GM12878 (cell line): ENCODE data around the gene PLA2G2E. TPM values are rescaled to one million over a fixed set of nuclear protein-coding genes. Genes with fewer than 3 reads are reported as not detected.

Experiments used
- ATAC-seq: fragments of 200-7000 bp; cut with Tn5 transposase; 3 replicates; pipeline ENCODE4 v1.9.1; 2020; ENCODE audit warnings: mild to moderate bottlenecking, moderate library complexity
- BruUV-seq: library from RNA; stranded (reverse); fragments of 400-500 nt; replicated peaks from 2 replicates; lab custom pipeline; 2021; lab: Mats Ljungman, UMichigan
- CTCF ChIA-PET: fragments of 300-600 bp; sonication (Branson Sonifier 250); formaldehyde crosslinking; extraction: SDS; loops from one replicate; lab custom pipeline; 2021; ENCODE audit warnings: inconsistent platforms; lab: Yijun Ruan, JAX
- POLR2A ChIA-PET: fragments of 350-600 bp; formaldehyde crosslinking; extraction: SDS; loops from one replicate; lab custom pipeline; 2021; ENCODE audit warnings: inconsistent platforms; lab: Charles Lee
- RAD21 ChIA-PET: fragments of 300-600 bp; sonication (Branson Sonifier 250); formaldehyde crosslinking; loops from one replicate; lab custom pipeline; 2023; ENCODE audit warnings: antibody characterized with exemption; ENCODE audit not compliant: unreplicated experiment; lab: Charles Lee
- SMC1A ChIA-PET: fragments of 300-600 bp; sonication (Branson Sonifier 250); formaldehyde crosslinking; loops from one replicate; lab custom pipeline; 2023; ENCODE audit not compliant: unreplicated experiment, uncharacterized antibody; lab: Charles Lee
- DNase-seq: peaks from one replicate; pipeline ENCODE4 v3.0.0-alpha.2; 2011; ENCODE audit warnings: low read depth, low spot score
- FAIRE-seq: peaks from 3 replicates; lab custom pipeline; 2011; peaks lifted over from hg19 to GRCh38; lab: Jason Lieb, UNC
- H2AFZ ChIP-seq: 2 replicates; pipeline ENCODE4 v1.6.0; 2011; ENCODE audit warnings: low read depth, low read length, control low read depth; ENCODE audit not compliant: control insufficient read depth
- H3K27ac ChIP-seq: 2 replicates; pipeline ENCODE4 v1.5.1; 2011; ENCODE audit warnings: control low read depth; ENCODE audit not compliant: control insufficient read depth, insufficient read depth
- H3K27me3 ChIP-seq, 2 experiments: replicated peaks in 1 of 2; 2 replicates each; pipeline versions ENCODE4 v1.6.0 to v1.6.1; 2011; ENCODE audit warnings: low read length in 1 of 2; ENCODE audit not compliant: control insufficient read depth in 2 of 2, insufficient read depth in 2 of 2
- H3K36me3 ChIP-seq, 2 experiments: 2 replicates each; pipeline ENCODE4 v1.5.1; 2011; ENCODE audit warnings: low read length in 1 of 2; ENCODE audit not compliant: control insufficient read depth in 2 of 2, insufficient read depth in 2 of 2
- H3K4me1 ChIP-seq: 2 replicates; pipeline ENCODE4 v1.6.1; 2011; ENCODE audit warnings: mild to moderate bottlenecking, low read length, moderate library complexity, mixed read lengths; ENCODE audit not compliant: control insufficient read depth, insufficient read depth
- H3K4me2 ChIP-seq: 2 replicates; pipeline ENCODE4 v1.6.0; 2011; ENCODE audit warnings: control low read depth; ENCODE audit not compliant: control insufficient read depth, insufficient read depth
- H3K4me3 ChIP-seq: fragments of 200-600 bp; sonication (generic); 2 replicates; pipeline ENCODE4 v1.5.1; 2016
- H3K79me2 ChIP-seq: 2 replicates; pipeline ENCODE4 v1.6.0; 2011; ENCODE audit warnings: low read length; ENCODE audit not compliant: control insufficient read depth, insufficient read depth
- H3K9ac ChIP-seq: 2 replicates; pipeline ENCODE4 v1.8.0; 2011; ENCODE audit warnings: low read length, control low read depth, mixed read lengths; ENCODE audit not compliant: control insufficient read depth, insufficient read depth
- H3K9me3 ChIP-seq: replicated peaks from 3 replicates; pipeline ENCODE4 v1.5.1; 2011; ENCODE audit warnings: mild to moderate bottlenecking, low read length; ENCODE audit not compliant: control insufficient read depth, insufficient read depth
- H4K20me1 ChIP-seq: 2 replicates; pipeline ENCODE4 v1.6.0; 2011; ENCODE audit not compliant: control insufficient read depth, insufficient read depth
- ASH2L ChIP-seq: fragments of 300-600, 200-600 bp; sonication (generic); IDR thresholded peaks from 2 replicates; pipeline ENCODE4 v1.6.1; 2017; ENCODE audit warnings: low read depth, mild to moderate bottlenecking, borderline replicate concordance
- CREB1 ChIP-seq: IDR thresholded peaks from 2 replicates; pipeline ENCODE4 v1.6.1; 2012; ENCODE audit warnings: low read depth, mild to moderate bottlenecking, inconsistent platforms
- RCOR1 ChIP-seq: conservative IDR thresholded peaks from 2 replicates; pipeline ENCODE4 v1.6.1; 2012; ENCODE audit warnings: low read depth, low read length, improper control_type of control experiment
- SIN3A ChIP-seq: IDR thresholded peaks from 2 replicates; pipeline ENCODE4 v1.6.1; 2012; ENCODE audit warnings: low read depth, low read length, improper control_type of control experiment
- SUZ12 ChIP-seq: fragments of 200-600 bp; sonication (generic); IDR thresholded peaks from one replicate; pipeline ENCODE4 v1.6.1; 2018; ENCODE audit warnings: antibody characterized with exemption, mild to moderate bottlenecking; ENCODE audit not compliant: unreplicated experiment
- WGBS: methylation state at CpG from one replicate; pipeline ENCODE4 v1.1.6; 2016; ENCODE audit warnings: low lambda C conversion rate; ENCODE audit not compliant: insufficient replicate concordance, insufficient coverage; ENCODE audit errors: missing lambda C conversion rate; 5-methylcytosine and 5-hydroxymethylcytosine counted together
- in situ Hi-C: fragments of 300-500 bp; cut with MboI; formaldehyde crosslinking; loops from 9 replicates; pipeline ENCODE4 v1.14.3; 2018; ENCODE audit warnings: mixed read lengths
- intact Hi-C: fragments of 100-400 bp; cut with micrococcal nuclease; formaldehyde crosslinking; loops from one replicate; pipeline ENCODE4 v1.14.2; 2022; ENCODE audit not compliant: unreplicated experiment
- polyA plus RNA-seq, 11 experiments: library from polyadenylated mRNA; depleted of rRNA in 4 of 11; unstranded in 6 of 11; stranded (reverse) in 5 of 11; fragments of >200 nt; fragmentation: Nextera tagmentation in 4 of 11; fragmentation: Illumina TruSeq in 1 of 11; extraction: Ambion mirVana in 4 of 11; extraction: Trizol in 1 of 11; gene quantifications; 1 replicate in 1 of 11; 2 replicates in 10 of 11; pipeline versions ENCODE4 v1.2.1 to v1.2.3, GENCODE V29; 2011 to 2016; ENCODE audit warnings: inconsistent platforms in 2 of 11, missing spikeins in 2 of 11, low read depth in 1 of 11
- total RNA-seq, 4 experiments: library from RNA; depleted of rRNA in 3 of 4; stranded (reverse); fragments of >200 nt in 3 of 4; fragmentation: Illumina TruSeq in 1 of 4; extraction: Trizol in 1 of 4; gene quantifications; 2 replicates each; pipeline versions ENCODE4 v1.2.1 to v1.2.3, GENCODE V29; 2013 to 2021
- TF ChIP-seq, protein P1 (sequence below): fragments of 450-650 bp; IDR thresholded peaks from 2 replicates; pipeline ENCODE4 v1.6.1; 2018; ENCODE audit warnings: mild to moderate bottlenecking, low read depth, moderate library complexity; ENCODE audit not compliant: partially characterized antibody
- TF ChIP-seq, protein P2 (sequence below): IDR thresholded peaks from 2 replicates; pipeline ENCODE4 v1.6.1; 2011; ENCODE audit warnings: borderline replicate concordance, low read depth, mild to moderate bottlenecking, moderate library complexity, mixed read lengths, low read length; ENCODE audit not compliant: insufficient read depth; ENCODE audit errors: extremely low read length

Gene PLA2G2E
- total and polyA plus RNA-seq, 10 of the 15 experiments (the other 5 are each of a cell fraction or from before 2014, with no cell fraction given) = not detected

- BruUV-seq = no TSS peak
- Histone ChIP-seq H4K20me1 (no peaks in the 10 kb centered on the region), H3K27me3 (no peaks in the 10 kb centered on the region; a peak in 2 of 4 replicates), H3K9me3 (no peaks in the 10 kb centered on the region), H3K36me3 (no peaks in the 10 kb centered on the region), H3K9ac (no peak overlapping the region), H3K4me3 (no peak overlapping the region), H3K4me2 (no peak overlapping the region), H3K27ac (no peak overlapping the region), H3K4me1 (no peaks in the 10 kb centered on the region), H2AFZ (no peak overlapping the region), H3K79me2 (no peaks in the 10 kb centered on the region)
- ChIA-PET RAD21 (no interaction called here), POLR2A (no interaction called here), SMC1A (interaction anchor here (0.8 kb wide), 1 partner anchor 40 kb away, joined by 3 read pairs; no protein-coding TSS in a partner anchor), CTCF (no interaction called here)
- in situ Hi-C loops (no loop called here), intact Hi-C loops (loop anchor here (10.0 kb wide), 1 partner anchor 225 kb away; no protein-coding TSS in a partner anchor)
- 13% methylated on average over 5 of the region's 5 CpGs for WGBS
- no peak for ATAC-seq
- FAIRE-seq = no peak
- no peak for DNase-seq
- no peak for TF ChIP-seq RCOR1
- no peak for TF ChIP-seq CREB1
- TF ChIP-seq, protein P1, sequence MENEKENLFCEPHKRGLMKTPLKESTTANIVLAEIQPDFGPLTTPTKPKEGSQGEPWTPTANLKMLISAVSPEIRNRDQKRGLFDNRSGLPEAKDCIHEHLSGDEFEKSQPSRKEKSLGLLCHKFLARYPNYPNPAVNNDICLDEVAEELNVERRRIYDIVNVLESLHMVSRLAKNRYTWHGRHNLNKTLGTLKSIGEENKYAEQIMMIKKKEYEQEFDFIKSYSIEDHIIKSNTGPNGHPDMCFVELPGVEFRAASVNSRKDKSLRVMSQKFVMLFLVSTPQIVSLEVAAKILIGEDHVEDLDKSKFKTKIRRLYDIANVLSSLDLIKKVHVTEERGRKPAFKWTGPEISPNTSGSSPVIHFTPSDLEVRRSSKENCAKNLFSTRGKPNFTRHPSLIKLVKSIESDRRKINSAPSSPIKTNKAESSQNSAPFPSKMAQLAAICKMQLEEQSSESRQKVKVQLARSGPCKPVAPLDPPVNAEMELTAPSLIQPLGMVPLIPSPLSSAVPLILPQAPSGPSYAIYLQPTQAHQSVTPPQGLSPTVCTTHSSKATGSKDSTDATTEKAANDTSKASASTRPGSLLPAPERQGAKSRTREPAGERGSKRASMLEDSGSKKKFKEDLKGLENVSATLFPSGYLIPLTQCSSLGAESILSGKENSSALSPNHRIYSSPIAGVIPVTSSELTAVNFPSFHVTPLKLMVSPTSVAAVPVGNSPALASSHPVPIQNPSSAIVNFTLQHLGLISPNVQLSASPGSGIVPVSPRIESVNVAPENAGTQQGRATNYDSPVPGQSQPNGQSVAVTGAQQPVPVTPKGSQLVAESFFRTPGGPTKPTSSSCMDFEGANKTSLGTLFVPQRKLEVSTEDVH = no peak
- TF ChIP-seq ASH2L = no peak
- TF ChIP-seq SUZ12 = no peak
- no peak for TF ChIP-seq SIN3A
- TF ChIP-seq, protein P2, sequence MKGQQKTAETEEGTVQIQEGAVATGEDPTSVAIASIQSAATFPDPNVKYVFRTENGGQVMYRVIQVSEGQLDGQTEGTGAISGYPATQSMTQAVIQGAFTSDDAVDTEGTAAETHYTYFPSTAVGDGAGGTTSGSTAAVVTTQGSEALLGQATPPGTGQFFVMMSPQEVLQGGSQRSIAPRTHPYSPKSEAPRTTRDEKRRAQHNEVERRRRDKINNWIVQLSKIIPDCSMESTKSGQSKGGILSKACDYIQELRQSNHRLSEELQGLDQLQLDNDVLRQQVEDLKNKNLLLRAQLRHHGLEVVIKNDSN = no peak
These were observed 46.7 kb upstream of the PLA2G2E start for GRCh38 chr1:19969898-19970660.
